DOHH2 (cell line): ENCODE measurements around the gene USP17L11.
"Not testable (repeated sequence)": the region's sequence is repeated elsewhere in the genome, so short reads cannot be mapped to it uniquely, and the experiment has no call there.

ENCODE experiments used
- CTCF ChIP-seq: fragments of 200-600 bp; sonication (generic); IDR thresholded peaks from one replicate; pipeline ENCODE4 v1.5.1; 2014; ENCODE audit warnings: antibody characterized with exemption, mild to moderate bottlenecking, low read depth, low read length; ENCODE audit not compliant: poor library complexity, severe bottlenecking
- EZH2phosphoT487 ChIP-seq: fragments of 200-600 bp; sonication (generic); IDR thresholded peaks from 2 replicates; pipeline ENCODE4 v1.6.1; 2017; ENCODE audit warnings: borderline replicate concordance, mild to moderate bottlenecking, antibody characterized with exemption, low read length, moderate library complexity, mixed read lengths

GRCh38 chr4:9257824-9258223, 42.6 kb downstream of the USP17L11 start, which contains the start of gene USP17L20:
- not testable (repeated sequence) for TF ChIP-seq CTCF, EZH2phosphoT487
